NCI-H510A treated with DMSO at 0.1 percent for 48 hours (cell line): ENCODE results near the gene HOMER3.

Experiments used
- DNase-seq: peaks from one replicate; lab custom pipeline; 2025; lab: John Stamatoyannopoulos, UW

Gene HOMER3

DNA sequence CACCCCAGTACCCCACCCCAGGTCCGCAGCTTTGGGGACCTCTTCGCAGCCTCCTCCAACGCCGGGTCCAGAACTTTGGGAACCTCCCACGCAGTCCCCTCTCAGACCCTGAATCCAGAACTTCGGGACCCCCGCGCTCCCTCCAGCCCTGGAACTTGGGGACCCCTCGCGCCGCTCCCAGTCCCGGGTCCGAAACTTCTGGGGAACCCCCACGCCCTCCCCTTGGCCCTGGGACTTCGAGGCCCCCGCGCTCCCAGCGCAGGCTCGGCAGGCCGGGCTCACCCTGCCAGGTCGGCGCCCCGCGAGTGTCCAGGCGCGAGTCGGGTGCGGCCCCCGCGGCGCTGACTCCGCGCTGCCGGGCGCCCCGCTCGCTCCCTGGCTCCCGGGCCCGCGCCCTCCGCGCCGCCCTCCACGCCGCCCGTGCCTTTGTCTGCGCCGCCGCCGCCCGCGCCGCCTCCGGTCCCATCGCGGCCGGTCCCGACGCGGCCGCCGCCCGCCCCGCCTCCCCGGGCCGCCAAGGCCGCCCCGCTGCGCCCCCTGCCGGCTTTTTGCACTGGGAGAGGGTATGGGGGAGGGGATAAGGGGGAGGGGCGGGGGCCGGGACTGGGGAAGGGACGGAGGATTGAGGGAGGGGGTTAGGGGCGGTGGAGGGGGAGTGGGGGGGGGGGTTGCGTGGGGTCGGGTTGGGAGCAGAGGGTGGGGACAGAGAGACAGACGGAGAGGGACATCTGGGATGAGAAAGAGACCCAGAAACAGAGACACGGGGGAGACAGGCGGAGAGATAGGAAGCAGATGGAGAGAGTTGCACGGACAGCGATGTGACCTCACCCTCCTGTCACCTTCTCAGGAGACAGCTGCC is at the start of gene HOMER3:
HOMER3 (minus strand) TSS at position 449 of the 859 bp plus-strand sequence. CDS start 2,235 bp downstream, outside the sequence.
- DNase-seq = peak; percentile 64

GRCh38 chr19:18990128-18990708 is 49.2 kb upstream of the HOMER3 start:
- no peak for DNase-seq

DNA sequence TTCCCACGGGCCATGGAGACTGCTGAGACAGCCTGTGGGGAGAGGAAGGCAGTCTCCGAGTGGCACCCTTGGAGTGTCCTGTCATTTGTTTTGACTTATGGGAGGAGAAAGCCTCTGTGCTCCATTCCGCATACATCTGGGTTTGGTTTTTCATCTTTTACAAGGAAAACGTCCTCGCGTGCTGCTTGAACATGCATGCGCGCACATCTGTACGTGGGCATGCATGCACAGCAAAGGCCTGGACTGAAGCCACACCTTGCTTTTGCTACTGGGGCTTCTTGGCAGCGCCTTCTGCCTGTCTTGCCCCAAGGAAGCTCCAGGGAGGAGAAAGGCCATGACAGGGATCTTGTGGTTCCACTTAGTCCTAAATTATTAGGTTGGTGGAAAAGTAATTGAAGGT is 48.3 kb upstream of the HOMER3 start:
- no peak for DNase-seq

GRCh38 chr19:18987456-18987855 is 46.4 kb upstream of the HOMER3 start:
- DNase-seq = no peak

- no peak for DNase-seq
Measured at GRCh38 chr19:18985257-18985656, 44.2 kb upstream of the HOMER3 start.

DNA sequence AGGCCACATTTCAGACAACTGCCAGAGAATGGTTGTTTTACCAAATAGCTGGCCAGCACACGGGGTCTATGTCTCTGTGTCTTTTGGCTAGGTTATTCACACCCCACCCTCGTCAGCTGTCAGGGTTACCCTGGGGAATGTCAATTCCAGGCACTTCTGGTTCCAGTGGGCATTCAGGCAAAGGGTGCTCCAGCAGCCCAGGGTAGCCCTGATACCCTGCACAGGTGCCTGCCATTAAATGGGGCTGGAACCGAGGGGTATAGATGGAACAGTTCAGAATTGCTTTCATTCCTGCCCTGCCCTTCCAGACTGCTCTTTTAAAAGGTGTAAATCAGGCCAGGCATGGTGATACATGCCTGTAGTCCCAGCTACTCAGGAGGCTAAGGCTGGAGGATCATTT is 43.2 kb upstream of the HOMER3 start:
- no peak for DNase-seq

DNA sequence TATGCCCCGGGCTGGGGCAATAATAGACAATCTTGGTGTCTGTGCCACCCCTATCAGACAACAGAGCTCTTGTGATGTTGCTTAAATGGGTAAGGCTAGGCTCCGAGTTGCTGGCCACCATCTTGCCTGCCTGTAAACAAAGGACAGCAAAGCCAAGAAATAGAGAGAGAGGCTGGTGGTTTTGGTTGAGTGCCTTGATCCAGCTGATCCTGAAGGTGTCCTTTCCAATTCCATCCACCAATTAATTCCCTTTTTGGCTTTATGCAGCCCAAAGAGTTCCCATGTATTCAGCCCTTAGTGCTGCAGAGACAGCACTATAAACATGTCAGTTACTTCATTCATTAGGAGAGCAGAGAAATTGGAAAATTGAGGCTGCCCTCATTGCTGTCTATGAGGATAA is 41.7 kb upstream of the HOMER3 start:
- no peak for DNase-seq

- DNase-seq = no peak
Measured at GRCh38 chr19:18980432-18981020, 39.5 kb upstream of the HOMER3 start.

DNA sequence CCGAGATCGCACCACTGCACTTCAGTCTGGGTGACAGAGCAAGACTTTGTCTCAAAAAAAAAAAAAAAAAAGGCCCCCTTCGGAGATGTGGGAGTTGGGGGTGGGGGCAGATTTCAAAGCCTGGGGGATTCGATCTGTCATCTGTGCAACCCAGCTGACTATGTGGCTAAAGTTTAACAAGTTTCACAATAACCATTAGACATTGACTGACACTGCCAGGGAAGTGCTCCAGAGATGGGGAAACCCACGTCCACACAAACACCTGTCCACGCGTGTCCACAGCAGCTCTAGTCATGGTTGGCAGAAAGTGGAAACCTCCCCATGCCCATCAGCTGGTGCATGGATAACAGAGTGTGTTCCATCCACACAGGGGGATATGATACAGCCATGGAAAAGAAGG is 37.6 kb upstream of the HOMER3 start:
- no peak for DNase-seq

DNA sequence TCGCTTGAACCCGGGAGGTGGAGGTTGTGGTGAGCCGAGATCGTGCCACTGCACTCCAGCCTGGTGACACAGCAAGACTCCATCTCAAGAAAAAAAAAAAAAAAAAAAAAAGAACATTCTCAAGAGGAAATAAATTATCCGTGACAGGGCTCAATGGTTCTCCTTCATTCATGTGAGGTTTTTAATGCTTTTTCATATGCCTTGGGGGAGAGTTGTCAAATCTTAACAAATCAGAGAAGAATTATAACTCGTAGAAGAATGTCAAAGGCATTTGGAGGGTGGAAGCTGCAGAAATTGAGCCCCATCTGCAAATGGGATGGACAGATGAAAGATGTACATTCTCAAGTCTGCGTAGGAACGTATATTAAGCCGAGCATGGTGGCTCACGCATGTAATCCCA is 34.9 kb upstream of the HOMER3 start:
- DNase-seq = no peak

DNA sequence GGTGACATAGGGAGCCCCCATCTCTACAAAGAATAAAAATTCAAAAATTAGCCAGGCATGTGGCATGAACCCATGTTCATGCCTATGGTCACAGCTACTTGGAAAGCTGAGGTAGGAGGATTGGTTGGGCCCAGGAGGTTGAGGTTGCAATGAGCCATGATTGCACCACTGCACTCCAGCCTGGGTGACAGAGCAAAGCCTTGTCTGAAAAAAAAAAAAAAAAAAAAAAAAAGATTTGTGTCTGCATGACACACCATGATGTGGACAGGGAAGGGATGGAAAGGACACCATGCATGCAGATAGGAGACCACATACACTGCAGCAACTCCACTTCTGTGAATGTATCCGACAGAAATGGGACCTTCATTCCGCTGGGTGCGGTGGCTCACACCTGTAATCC is 34.0 kb upstream of the HOMER3 start:
- no peak for DNase-seq

GRCh38 chr19:18972851-18973250 is 31.8 kb upstream of the HOMER3 start:
- no peak for DNase-seq

DNA sequence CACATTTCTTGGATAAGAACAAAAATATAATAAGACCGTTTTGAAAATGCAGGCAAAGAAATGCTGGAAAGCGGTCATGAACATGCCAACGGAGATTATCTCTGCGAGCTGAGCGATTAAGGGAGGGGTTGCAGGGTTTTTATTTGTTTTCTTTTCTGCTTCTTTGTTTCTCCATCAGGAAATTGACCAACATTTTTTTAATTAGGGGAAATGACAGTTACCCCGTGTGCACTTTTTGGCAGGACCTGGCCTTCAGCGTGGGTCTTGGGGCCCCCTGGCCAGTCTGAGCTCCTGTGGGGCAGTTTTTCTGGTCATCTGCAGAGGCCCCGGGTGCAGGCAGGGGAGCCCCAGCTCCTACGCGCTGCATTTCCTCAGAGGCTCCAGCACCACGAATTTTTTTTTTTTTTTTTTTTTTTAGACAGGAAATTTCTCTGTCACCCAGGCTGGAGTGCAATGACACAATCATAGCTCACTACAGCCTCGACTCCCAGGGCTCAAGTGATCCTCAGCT is 31.3 kb upstream of the HOMER3 start:
- no peak for DNase-seq

- no peak for DNase-seq
Measured at GRCh38 chr19:18969931-18970659, 29.1 kb upstream of the HOMER3 start.

- peak; percentile 36 for DNase-seq
Measured at GRCh38 chr19:18967358-18968146, 26.5 kb upstream of the HOMER3 start.

DNA sequence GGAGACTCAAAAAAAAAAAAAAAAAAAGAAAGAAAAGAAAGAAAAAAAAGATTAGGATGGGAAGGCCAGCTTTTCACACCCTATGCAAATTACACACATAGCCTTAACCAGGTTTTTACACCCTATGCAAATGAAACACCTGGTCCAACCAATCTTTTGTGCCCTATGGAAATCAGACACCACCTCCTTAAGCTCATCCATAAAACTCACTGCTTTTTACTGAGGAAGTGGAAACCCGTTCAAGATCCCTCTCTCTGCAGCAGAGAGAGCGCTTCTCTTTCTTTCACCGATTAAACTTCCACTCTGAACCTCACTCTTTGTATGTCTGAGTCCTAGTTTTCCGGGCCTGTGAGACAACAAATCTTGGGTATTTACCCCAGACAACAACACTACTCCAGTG is 25.3 kb upstream of the HOMER3 start:
- DNase-seq = peak; percentile 23

DNA sequence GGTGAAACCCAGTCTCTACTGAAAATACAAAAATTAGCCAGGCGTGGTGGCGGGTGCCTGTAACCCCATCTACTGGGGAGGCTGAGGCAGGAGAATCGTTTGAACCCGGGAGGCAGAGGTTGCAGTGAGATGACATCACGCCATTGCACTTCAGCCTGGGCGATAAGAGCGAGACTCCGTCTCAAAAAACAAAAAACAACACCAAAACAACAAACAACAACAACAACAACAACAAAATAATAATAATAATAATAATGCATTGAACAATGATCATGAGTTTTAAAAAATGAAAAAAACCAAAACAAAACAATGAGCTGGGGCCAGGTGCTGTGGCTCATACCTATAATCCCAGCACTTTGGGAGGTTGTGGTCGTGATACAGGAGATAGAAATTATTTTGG is 23.1 kb upstream of the HOMER3 start:
- DNase-seq = no peak

- DNase-seq = peak; percentile 34
Measured at GRCh38 chr19:18961767-18962620, 21.0 kb upstream of the HOMER3 start.

DNA sequence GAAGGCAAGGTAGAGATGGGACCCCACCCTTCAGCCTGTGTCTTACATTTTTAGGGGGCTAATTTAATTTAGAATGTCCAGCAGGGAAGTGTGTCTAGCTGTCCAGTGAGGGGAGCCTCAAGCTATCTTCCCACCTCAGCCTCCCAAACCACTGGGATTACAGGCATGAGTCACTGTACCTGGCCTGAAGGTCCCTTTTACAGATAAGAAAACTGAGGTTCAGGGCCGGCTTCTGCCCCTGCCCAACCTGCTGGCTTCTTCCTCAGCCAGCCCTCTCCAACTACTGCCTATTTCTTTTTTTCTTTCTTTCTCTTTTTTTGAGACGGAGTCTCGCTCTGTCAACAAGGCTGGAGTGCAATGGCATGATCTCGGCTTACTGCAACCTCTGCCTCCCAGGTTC is 19.4 kb upstream of the HOMER3 start:
- DNase-seq = no peak

- no peak for DNase-seq
Measured at GRCh38 chr19:18955042-18955441, 14.0 kb upstream of the HOMER3 start.

DNA sequence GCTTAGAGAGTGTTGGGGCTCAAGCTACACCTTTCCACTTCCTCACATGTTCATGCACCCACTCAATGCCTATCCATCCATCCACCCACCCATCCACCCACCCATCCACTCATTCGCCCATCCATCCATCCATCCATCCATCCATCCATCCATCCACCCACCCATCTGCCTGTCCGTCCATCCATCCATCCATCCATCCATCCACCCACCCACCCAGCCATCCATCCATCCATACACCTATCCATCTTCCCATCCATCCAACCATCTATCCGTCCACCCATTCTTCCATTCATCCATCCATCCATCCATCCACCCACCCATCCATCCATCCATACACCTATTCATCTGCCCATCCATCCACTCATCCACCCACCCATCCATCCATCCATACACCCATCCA is 13.1 kb upstream of the HOMER3 start:
- DNase-seq = no peak
